Parathyroid adenoma (tissue), 2 donors: Measurements from ENCODE around the gene WNT16.

Experiments
- H2AFZ ChIP-seq: fragments of 300-600 bp; sonication (generic); one replicate; pipeline ENCODE4 v1.7.0; 2017; ENCODE audit warnings: antibody characterized with exemption, mild to moderate bottlenecking
- H3K27ac ChIP-seq: fragments of 300-600 bp; sonication (generic); one replicate; pipeline ENCODE4 v1.7.0; 2017
- H3K27me3 ChIP-seq: fragments of 300-600 bp; sonication (generic); one replicate; pipeline ENCODE4 v1.7.0; 2017; ENCODE audit warnings: low read length; ENCODE audit not compliant: control insufficient read depth, insufficient read depth
- H3K36me3 ChIP-seq: fragments of 300-600 bp; sonication (generic); one replicate; pipeline ENCODE4 v1.7.0; 2017; ENCODE audit warnings: low read length; ENCODE audit not compliant: control insufficient read depth, insufficient read depth
- H3K4me1 ChIP-seq: fragments of 300-600 bp; sonication (generic); one replicate; pipeline ENCODE4 v1.7.0; 2017; ENCODE audit warnings: control low read depth
- H3K4me2 ChIP-seq: fragments of 300-600 bp; sonication (generic); one replicate; pipeline ENCODE4 v1.7.0; 2017; ENCODE audit warnings: low read length
- H3K4me3 ChIP-seq: fragments of 300-600 bp; sonication (generic); one replicate; pipeline ENCODE4 v1.7.0; 2017; ENCODE audit warnings: low read depth, low read length
- H3K79me2 ChIP-seq: fragments of 300-600 bp; sonication (generic); one replicate; pipeline ENCODE4 v1.7.0; 2017; ENCODE audit warnings: control low read depth
- H3K9ac ChIP-seq: fragments of 300-600 bp; sonication (generic); one replicate; pipeline ENCODE4 v1.7.0; 2017; ENCODE audit warnings: mild to moderate bottlenecking
- H3K9me3 ChIP-seq: fragments of 300-600 bp; sonication (generic); one replicate; pipeline ENCODE4 v1.7.0; 2017; ENCODE audit warnings: low read length; ENCODE audit not compliant: control insufficient read depth
- TF ChIP-seq, protein P1 (sequence below): fragments of 300-600 bp; sonication (generic); IDR thresholded peaks from one replicate; pipeline ENCODE4 v1.7.0; 2017; ENCODE audit warnings: antibody characterized with exemption, mild to moderate bottlenecking
- donor health status: primary hyperparathyroidism.

WNT16 gene

DNA sequence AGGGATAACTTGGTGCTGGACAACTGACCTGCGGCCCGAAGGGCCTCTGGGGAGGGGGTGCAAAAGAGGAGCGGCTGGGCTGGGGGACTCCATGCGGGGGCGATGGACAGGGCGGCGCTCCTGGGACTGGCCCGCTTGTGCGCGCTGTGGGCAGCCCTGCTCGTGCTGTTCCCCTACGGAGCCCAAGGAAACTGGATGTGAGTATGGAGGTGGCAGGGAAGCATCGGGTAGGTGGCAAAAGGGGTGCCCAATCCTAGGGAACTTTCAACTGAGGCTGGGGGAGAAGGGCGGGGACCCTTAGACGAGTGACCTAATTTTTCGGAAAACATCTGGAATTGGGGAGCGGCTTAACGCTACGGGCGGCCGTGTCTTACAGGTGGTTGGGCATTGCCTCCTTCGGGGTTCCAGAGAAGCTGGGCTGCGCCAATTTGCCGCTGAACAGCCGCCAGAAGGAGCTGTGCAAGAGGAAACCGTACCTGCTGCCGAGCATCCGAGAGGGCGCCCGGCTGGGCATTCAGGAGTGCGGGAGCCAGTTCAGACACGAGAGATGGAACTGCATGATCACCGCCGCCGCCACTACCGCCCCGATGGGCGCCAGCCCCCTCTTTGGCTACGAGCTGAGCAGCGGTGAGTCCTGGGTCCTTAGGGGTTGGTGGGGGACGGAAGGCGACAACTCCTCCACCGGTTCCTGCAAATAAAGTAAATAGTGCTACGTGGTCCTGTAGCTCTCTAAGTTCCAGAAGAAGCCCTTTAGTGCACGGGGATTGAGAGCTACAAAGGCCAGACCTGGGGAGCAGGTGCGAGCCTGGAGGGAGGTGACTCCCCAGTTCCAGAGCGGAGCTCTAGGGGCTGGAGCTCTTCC is 622 bp downstream of the WNT16 start:
- H3K4me2 ChIP-seq: peak overlapping the region; percentile 43
- H3K79me2 ChIP-seq: no peaks in the 10 kb centered on the region
- H3K9ac ChIP-seq: no peak overlapping the region
- peak overlapping the region; percentile 9 for H3K4me3 ChIP-seq
- peaks cover 2% of the 10 kb centered on the region for H3K4me1 ChIP-seq
- TF ChIP-seq, protein P1, sequence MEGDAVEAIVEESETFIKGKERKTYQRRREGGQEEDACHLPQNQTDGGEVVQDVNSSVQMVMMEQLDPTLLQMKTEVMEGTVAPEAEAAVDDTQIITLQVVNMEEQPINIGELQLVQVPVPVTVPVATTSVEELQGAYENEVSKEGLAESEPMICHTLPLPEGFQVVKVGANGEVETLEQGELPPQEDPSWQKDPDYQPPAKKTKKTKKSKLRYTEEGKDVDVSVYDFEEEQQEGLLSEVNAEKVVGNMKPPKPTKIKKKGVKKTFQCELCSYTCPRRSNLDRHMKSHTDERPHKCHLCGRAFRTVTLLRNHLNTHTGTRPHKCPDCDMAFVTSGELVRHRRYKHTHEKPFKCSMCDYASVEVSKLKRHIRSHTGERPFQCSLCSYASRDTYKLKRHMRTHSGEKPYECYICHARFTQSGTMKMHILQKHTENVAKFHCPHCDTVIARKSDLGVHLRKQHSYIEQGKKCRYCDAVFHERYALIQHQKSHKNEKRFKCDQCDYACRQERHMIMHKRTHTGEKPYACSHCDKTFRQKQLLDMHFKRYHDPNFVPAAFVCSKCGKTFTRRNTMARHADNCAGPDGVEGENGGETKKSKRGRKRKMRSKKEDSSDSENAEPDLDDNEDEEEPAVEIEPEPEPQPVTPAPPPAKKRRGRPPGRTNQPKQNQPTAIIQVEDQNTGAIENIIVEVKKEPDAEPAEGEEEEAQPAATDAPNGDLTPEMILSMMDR: no peak
- peak overlapping the region; percentile 16 for H2AFZ ChIP-seq
- no peaks in the 10 kb centered on the region for H3K9me3 ChIP-seq
- no peak overlapping the region for H3K27ac ChIP-seq
- H3K27me3 ChIP-seq: no peaks in the 10 kb centered on the region
- no peaks in the 10 kb centered on the region for H3K36me3 ChIP-seq

DNA sequence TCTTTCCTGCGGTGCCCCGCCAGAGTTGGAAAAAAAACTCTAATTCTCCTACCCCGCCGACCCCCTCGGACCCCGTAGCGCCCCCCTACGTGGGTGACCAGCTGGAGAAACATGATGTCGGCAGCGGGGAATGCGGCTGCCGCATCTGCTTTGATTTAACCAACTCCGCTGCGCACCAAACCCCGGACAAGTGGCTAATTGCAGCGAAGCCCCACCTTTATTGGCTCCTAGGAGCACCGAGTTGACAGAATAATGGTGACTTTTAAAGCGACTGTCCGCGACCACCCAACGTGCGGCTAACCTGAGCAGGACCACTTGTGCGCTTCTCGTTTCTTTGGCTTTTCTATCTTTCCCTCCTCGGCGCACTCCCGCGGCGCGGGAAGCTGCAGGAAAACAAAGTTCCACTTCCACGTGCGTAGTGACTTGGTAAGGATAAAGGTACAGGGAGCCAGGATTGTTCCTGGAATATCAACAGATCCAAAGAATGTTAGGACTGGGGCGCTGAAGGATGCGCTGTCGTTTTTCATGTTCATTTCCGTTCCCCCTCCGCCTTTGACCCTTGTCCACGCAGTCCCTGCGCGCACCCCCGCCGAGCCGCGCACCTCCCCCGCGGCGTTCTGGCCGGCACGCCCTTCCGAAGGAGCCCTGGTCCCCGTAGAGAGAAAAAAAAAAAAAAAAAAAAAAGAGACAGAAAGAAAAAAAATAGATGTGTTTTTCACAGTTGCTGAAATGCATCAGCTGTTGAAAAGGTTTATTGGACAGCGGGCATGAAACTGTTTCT is 1.4 kb downstream of the WNT16 start:
- Histone ChIP-seq H3K79me2 (no peaks in the 10 kb centered on the region), H3K36me3 (no peaks in the 10 kb centered on the region), H3K27me3 (no peaks in the 10 kb centered on the region), H3K4me2 (peak overlapping the region; percentile 25), H3K27ac (no peak overlapping the region), H3K4me3 (peak overlapping the region; percentile 9), H3K4me1 (peaks cover 2% of the 10 kb centered on the region), H2AFZ (peak overlapping the region; percentile 16), H3K9me3 (no peaks in the 10 kb centered on the region), H3K9ac (no peak overlapping the region)
- TF ChIP-seq, protein P1: no peak

DNA sequence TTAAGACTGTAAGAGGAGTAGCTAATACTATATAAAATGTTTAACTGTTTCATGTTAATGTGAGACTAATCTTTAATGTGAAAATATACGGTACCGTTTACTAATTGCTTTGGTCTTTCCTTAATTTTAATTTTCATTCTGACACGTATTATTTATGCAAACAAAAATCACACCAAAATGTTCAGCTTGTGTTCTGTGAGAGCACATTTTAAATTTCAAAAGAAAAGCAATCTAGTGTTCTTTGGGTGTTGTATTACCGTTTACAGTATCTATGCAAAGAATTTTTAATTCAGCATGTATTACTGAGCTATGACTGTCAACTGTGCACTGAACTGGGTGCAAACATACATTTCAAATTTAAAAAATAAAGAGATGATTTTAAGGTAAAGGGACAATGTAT is 2.2 kb downstream of the WNT16 start:
- H3K4me3 ChIP-seq: no peak overlapping the region
- no peak overlapping the region for H3K9ac ChIP-seq
- H3K9me3 ChIP-seq: no peaks in the 10 kb centered on the region
- H3K79me2 ChIP-seq: no peaks in the 10 kb centered on the region
- no peak overlapping the region for H2AFZ ChIP-seq
- TF ChIP-seq, protein P1: no peak
- H3K4me1 ChIP-seq: peaks cover 2% of the 10 kb centered on the region
- H3K36me3 ChIP-seq: no peaks in the 10 kb centered on the region
- H3K27ac ChIP-seq: no peak overlapping the region
- no peak overlapping the region for H3K4me2 ChIP-seq
- H3K27me3 ChIP-seq: no peaks in the 10 kb centered on the region

DNA sequence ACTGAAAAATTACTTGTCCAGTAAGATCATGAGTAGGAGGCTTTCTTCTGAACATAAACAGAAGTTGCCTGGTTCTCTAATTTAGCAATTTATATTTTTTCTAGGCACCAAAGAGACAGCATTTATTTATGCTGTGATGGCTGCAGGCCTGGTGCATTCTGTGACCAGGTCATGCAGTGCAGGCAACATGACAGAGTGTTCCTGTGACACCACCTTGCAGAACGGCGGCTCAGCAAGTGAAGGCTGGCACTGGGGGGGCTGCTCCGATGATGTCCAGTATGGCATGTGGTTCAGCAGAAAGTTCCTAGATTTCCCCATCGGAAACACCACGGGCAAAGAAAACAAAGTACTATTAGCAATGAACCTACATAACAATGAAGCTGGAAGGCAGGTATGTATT is 2.8 kb downstream of the WNT16 start:
- TF ChIP-seq, protein P1: no peak
- H3K79me2 ChIP-seq: no peaks in the 10 kb centered on the region
- H3K27ac ChIP-seq: no peak overlapping the region
- no peak overlapping the region for H3K4me2 ChIP-seq
- no peak overlapping the region for H2AFZ ChIP-seq
- H3K36me3 ChIP-seq: no peaks in the 10 kb centered on the region
- H3K4me3 ChIP-seq: no peak overlapping the region
- peaks cover 2% of the 10 kb centered on the region for H3K4me1 ChIP-seq
- H3K27me3 ChIP-seq: no peaks in the 10 kb centered on the region
- H3K9me3 ChIP-seq: no peaks in the 10 kb centered on the region
- no peak overlapping the region for H3K9ac ChIP-seq
